ENCODE data around the gene PRKAG1.
"Not testable (repeated sequence)": the region's sequence is repeated elsewhere in the genome, so short reads cannot be mapped to it uniquely, and the experiment has no call there.

The PRKAG1 gene

DNA sequence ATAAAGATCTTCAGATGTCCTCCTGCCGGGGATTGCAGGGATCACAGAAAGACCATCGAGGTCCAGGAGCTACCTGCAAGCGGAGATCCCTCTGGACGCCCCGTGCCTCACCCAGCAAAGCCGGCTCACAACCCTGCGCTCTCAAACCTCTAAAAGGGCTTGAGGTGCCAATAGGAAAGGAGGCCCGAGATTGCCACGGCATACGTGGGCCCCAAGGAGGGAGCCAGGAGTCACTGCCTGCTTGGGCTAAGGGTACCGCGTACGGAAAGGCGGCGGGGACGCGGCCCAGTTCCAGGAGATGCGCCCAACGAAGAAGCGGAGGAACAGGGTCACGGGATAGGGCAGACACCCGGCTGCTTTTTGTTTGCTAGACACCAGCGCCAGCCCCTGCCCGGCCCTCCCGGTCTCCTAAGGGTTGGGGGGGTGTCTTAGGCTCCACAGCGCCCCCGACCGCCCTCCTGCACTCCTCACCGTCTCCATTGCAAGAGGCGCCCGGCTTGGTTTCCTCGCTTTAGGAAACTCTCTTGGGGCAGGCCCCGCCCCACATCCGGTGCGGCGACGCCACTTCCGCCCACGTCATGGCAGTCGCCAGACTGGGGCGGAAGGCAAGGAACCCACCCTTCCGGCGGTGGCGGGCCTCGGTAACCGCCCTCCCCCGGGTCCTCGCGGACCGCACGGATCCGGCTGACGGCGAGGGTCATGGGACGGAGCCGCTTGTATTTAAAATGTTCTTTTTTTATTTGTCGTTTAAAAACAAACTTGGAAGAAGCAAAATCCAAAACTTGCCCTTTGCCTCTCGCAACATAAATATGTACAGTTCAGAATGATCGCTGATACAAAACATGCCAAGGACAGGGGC lies at the start of gene PRKAG1:
TSS of gene PRKAG1 (minus strand) at position 516 of the 859 bp plus-strand sequence. CDS start at position 480, 36 bp downstream.
- DNase-seq, result peak; percentile 94

DNA sequence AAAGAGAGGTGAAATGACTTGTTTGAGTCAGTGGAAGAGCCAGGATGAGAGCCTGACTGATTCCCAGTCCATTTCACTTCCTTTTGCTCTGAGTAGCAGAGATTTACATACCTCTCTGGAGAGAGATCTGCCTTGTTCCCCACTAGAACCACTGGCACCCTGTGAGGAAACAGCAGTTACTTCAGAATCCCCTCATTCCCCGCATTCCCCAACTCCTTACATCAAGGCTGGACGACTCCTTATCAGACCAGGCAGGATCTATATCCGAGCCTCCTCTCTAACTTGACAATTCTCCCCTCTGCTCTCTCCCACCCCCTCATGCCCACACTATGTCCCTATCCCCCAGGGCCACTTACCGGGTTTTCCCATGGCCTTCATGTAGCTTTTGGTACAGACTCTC lies 47.5 kb upstream of the PRKAG1 start:
- no peak for DNase-seq

DNA sequence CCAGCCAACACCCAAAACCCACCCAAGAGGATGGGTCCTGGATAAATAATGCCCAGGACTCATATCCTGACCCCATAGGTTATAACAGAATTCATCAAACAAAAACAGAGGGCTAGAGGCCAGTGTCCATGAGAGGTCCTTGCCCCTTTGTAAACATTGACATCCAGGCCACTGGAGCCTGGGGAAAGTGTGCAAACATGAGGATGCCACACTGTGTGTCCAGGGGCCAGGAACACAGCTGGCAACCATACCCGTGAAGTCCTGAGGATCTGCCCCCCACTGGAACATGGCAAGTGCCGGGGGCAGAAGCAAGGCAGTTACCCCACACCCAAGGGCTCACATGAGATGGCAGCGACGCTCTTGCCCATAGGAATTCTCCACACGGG lies 46.2 kb upstream of the PRKAG1 start:
- no peak for DNase-seq

DNA sequence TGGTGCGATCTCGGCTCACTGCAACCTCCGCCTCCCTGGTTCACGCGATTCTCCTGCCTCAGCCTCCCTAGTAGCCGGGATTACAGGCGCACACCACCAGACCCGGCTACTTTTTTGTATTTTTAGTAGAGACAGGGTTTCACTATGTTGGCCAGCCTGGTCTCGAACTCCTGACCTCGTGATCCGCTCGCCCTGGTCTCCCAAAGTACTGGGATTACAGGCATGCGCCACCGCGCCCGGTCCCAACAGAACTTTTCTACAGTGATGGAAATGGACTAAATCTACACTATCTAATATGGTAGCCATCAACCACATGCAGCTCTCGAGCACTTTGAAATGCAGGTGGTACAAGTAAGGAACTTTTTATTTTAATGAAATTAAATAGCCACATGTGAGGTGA lies 43.3 kb upstream of the PRKAG1 start:
- not testable (repeated sequence) for DNase-seq

DNA sequence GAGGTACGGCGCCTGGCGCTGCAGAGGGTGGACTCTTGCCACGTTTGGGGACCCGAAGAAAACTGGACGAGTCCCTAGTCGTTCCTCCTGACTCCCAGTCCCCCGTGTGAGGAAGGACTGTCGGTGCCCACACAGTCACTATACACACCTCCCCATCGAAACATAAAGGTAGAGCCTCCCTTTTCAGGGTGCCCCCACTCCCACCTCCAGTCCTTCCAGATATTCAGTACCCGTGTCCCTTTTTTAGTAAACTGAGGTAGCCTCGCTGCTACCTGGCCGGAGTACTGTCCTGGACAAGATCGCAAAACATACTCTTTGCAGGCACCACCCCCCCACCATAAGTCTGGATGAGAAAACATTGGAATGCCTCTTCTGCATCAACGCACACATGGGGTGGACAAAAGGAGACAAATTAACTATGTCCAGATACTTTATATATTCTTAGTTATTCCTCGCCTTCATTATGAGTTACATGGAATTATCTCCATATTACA lies 42.6 kb upstream of the PRKAG1 start:
- no peak for DNase-seq

DNA sequence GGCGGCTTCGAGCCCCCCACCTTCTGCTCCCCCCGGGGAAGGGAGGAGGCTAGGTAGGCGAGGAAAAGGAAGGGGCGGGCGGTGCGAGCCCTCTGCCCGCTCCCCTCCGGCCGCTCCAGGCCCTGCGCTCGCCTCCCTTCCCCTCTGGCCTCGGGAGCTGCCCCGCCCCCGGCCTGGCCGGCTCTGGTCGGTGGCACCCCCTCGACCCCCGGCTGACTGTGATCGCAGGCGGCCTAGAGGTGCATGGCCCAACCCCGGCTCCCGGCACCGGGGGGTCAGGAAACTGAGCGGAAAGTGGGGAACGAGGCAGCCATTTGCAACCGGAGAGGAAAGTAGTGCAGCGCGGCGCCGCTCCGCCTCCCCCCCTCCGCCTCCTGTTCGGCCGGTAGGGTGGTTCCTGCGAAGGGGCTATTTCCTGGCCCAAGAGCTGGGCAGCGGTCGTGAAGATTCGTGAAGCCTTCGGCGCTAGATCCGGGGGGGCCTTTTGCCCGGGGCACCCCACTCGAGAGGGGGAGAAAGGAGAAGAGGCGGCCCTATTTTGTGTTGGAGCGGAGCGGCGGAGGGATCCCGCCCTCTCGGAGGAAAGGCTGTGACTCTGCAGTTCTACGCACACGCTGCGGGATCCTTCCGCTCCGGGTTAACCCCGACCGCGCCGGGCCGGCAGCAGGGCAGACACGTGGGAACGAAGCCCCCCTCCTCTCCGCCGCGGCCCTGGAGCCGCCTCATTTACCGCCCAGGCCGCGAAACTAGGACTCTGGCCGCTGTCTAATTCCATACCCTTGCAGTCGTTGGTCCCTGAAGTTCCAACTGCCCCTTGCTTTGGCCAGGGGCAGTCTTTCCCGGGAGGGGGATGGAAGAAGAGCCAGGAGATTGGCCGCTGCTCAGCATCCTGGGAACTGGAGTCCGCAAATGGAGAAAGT lies 41.9 kb upstream of the PRKAG1 start, which contains the start of gene KMT2D:
TSS of gene KMT2D (minus strand) at position 558 of the 920 bp plus-strand sequence. CDS start 5,470 bp downstream, outside the sequence.
- DNase-seq, result peak; percentile 90

DNA sequence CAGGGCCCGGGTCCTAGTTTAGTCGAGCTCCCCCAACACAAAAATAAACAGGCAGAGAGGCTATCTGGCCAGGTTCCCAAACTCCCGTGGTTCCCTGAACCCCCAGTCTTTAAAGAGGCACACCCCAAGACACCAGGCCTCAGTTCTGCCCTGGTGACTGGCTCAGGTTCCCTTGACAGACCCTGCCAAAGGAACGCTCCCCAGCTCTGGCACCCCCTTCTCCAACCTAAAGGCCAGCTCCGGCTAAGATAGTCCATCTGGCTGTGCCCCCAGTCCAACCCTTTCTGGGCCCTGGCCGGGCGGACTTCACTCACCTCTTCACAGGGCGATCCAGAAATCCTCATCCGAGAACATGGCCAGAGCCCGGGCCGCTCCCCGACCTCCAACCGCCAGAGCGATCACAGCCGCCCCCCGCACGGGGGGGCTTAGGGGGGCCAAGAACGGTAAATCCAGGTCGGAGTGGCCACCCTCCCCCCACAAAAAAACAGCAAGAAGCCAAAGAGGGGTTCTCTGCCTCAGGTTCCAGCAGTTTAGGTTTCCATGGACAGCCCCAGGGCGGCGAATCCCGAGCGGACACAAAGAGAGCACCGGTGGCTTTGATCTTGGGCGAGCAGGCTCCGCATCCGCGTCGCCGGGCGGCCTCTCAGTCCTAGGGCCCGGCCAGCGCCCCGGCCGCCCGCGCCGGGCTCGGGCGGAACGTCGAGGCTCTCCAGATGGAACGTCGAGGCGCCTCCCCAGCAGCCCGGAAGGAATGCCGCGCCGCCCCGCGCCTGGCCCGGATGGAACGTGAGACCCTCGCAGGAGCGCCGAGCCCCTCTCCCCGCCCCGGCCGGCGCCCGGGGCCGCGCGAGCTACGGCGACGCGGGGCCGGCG lies 41.0 kb upstream of the PRKAG1 start:
- peak; percentile 23 for DNase-seq

DNA sequence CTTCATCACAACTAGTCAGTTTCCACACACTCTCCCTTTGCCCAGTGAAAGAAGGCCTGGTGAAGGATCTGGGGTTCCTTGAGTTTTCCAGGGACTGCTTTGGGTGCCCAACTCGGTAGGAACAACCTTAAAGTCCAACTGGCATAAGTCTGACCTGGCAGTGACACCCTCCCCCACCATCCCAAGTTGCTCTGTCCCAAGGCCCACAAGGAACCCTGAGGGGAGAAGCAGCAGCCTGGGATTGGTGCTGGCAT lies 40.4 kb upstream of the PRKAG1 start:
- no peak for DNase-seq

DNA sequence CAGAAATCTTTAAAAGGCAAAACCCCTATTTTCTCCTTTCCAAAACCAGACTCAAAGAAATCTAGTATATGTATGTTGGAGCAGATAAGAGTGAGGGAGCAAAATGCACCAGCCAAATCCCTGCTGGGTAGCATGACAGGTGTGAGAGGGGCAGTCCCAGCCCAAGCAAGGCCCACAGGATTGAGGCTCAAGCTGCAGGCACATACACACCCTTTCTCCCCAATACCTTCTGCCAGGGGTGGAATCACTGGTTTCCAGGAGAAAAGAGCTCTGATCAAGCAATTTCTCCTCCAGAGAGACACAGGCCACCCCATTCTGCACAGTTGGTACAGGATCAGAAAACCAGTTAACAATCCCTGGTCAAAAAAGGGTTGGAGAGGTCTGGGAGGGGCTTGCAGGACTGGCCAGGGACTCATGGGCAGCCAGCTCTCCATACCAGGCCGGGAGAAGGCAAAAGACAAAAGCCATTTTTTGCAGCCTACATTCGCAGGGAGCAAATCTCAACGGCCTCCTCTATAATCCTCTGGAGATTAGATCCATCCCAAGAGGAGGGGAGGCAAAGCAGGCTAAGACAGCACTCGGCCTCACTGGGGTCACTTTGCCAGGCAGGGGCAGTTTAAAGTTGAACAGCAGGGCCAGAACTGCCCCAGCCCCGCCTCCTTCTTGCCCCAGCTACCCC lies 39.9 kb upstream of the PRKAG1 start:
- DNase-seq, result no peak

DNA sequence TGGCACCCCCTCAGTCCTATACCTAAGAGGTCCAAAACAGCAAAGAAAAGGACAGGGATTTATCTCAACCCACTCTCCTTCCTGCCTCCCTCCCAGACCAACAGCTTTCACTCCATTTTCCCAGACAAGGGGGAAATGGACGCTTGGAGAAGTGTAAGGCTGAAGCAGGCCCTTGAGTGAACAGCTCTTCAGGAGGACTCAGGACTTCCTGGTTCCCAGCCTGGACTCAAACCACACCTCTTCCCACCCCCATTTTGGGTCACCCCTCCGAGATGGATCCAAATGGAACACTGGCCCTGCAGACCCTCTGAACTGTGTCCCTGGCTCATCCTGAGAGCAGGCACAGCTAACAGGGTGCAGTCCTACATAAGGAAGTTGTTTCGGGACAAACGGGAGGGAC lies 39.3 kb upstream of the PRKAG1 start:
- no peak for DNase-seq

DNA sequence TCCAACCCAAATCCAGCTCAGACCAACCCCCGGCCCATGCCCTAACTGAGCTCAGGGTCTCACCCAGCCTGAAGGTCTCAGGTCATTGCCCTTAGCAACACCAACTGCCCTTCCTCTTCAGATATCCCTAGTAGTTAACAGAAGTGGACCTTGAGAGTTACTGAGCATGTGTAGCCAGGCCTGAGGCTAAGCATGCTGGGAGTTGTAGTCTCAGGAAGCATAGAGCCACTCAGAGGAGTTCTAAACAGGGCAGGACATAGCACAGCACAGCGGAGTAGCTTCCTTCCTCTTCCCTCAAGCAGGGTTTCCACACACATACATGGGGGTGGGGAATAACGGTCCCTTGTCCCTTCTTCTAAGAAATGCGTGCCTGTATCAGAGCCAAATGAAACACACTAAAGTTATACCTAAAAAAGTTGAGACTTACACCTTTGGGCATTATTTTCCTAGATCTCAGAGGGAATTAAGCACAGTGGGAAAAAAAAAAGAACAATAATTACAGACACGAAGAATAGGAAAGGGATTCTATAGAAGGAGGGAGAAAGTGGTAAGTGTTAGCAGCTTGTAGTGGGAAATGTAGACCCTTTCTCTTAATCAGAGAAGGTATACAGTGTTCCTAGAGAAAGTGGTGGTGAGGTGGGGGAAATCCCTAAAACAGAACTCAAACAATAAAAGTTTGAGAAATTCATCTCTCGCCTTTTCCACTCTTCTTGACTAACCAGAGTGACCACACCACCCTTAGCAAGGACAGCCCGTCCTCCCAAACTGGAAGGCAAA lies 37.6 kb upstream of the PRKAG1 start:
- peak; percentile 22 for DNase-seq

DNA sequence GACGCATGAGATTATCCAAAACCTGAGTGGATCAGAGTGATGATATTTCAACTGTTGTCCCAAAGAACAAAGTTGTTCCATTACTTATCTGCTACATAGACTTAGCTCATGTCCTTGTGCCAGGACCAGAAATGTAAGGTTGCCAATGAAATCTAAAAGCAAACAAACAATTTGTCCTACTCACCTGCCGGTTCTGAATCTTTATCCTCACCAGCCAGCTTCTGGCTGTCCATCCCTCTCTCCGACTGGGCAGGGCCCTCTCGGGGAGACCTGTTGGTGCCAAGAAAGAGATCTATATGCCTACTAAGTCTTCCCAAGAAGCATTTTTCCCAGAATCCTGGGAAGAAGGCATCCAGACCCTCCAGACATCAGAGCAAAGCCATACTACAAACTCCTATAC lies 36.5 kb upstream of the PRKAG1 start:
- no peak for DNase-seq

DNA sequence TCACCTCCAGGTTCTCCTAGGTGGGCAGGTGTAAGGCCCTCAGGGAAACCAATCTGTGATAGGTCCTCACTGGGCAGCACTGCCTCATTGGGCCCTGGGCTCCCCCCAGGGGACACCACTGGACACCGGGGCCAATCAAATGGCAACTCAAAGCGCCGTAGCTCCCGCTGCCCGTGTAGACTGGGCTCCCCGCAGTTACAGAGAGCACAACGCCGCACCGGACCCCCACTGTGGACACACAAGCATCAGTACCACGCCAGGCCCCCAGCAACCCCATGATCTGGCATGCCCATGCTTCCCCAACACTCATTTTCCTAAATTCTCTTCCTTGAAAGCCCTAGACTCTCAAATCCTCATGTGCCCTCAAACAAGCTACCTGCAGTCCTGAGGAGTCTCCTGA lies 35.9 kb upstream of the PRKAG1 start:
- DNase-seq, result no peak

DNA sequence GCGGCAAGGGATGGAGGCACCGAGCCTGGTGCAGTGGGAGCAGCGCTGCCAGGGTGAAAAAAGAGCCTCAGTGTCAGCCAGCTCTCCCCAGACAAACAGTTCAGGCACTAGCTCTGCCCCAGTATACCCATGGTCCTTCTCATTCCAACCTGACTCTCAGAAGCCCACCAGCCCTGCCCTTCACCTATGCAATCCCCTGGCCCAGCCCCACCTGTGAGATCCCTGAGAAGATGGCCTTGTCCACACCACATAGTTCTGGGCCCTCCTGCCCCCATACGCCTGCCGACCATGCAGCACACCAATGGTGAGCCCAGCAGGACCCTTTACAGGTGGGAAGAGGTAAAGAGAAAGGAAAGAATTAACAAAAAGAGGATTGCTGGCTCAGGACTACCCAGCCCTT lies 35.5 kb upstream of the PRKAG1 start:
- DNase-seq, result no peak

DNA sequence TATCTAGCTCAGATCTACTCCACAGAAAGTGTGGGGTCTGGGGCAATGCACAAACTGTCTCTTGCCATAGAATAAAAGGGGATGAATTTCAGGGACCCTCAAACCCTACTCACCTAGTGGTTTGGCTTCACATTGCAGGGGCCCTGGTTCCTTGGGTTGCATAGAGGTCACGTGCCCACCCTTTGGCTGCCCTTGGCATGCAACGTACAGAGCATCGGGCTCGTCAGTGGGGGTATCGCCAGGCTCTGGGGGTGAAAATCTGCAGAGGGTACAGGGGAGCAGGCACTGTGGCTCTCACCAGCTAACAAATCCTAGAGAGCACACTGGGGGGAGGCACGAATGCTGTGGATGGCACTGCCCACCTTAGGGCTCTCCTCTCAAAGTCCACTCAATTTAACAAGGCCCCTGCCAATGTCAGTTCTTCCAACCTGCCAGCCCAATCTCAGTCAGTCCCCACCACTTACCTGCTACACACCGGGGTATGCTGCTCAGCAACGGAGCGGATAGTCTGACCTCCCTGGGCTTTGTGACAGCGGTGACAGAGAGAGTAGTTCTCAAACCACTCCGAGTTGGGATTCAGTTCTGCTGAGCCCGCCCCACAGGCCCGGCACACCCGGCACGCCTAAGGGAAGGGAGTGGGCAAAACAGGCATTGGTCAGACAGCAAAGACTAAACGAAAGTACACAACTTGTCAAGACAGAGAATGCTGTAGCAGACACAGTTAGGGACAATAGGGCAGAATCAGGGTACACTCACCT lies 34.1 kb upstream of the PRKAG1 start:
- no peak for DNase-seq

DNA sequence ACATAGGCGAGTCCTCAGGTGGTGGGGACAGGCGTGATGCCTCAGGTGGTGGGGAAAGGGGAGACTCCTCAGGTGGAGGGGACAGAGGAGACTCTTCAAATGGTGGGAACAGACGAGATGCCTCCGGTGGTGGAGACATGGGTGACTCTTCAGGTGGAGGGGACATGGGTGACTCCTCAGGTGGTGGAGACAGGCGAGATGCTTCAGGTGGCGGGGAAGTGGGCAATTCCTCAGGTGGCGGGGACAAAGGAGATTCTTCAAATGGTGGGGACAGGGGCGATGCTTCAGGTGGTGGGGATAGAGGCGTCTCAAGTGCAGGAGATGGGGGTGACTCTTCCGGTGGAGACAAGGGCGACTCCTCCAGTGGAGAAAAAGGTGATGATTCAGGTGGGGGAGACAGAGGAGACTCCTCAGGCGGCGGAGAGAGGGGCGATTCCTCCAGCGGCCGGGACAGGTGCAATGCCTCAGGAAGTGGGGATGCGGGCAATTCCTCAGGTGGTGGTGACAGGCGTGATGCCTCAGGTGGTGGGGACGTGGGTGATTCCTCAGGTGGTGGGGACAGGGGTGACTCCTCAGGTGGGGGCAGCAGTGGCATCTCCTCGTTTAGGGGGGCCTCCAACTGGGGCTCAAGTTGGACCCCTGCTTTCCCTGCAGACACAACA lies 33.3 kb upstream of the PRKAG1 start:
- no peak for DNase-seq

DNA sequence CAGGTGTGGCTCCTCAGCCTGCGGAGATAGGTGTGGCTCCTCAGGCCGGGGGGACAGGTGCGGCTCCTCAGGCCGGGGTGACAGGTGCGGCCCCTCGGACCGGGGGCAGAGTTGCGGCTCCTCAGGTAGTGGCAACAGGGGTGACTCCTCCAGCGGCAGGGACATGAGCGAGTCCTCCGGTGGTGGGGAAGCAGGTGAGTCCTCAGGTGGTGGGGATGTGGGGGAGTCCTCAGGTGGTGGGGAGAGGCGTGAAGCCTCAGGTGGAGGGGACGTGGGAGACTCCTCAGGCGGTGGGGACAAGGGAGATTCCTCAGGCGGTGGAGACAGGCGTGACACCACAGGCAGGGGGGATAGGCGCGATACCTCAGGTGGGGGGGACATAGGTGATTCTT lies 32.8 kb upstream of the PRKAG1 start:
- no peak for DNase-seq

DNA sequence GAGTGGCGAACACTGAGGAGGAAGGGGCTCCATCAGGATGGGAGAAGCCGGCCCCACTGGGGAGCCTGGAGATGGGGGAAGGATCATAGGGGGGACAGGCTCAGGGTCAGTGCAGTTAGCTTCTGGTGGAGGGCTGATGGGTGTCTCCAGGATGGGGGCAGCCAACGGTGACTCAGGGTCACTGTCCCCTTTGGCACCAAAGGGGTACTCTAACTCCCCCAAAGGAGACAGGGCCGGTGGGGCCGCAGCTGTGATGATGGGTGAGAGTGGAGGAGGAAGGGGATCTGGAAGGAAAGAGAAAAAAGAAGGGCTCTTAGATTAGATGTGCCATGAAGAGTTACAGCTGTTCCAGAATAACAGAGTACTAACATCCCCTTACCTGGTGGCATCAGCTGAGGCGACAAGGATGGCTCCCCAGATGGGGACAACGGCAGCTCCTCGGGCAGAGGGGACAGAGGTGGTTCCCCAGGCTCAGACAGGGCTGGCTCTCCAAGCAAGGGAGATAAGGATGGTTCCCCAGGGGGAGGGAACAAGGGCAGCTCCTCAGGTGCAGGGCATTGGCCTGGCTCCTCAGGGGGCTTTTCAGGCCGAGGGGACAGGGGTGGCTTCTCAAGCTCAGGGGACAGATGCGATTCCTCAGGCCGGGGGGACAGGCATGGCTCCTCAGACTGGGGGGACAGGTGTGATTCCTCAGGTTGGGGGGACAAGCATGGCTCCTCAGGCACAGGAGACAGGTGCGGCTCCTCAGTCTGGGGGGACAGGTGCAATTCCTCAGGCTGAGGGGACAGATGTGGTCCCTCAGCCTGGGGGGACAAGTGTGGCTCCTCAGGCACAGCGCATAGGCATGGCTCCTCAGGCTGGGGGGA lies 32.2 kb upstream of the PRKAG1 start:
- DNase-seq, result no peak
